Gastrocnemius medialis (tissue), 4 donors: Measurements from ENCODE around the gene C17orf114.

Experiments
- CTCF ChIP-seq, 5 experiments: fragments of 450-650 bp in 3 of 5; fragments of 200-600 bp in 2 of 5; sonication (generic) in 2 of 5; IDR thresholded peaks in 4 of 5; conservative IDR thresholded peaks in 1 of 5; 1 replicate in 4 of 5; 2 replicates in 1 of 5; pipeline ENCODE4 v1.5.1; 2016 to 2019; ENCODE audit warnings: antibody characterized with exemption in 5 of 5, mild to moderate bottlenecking in 3 of 5, moderate library complexity in 3 of 5
- POLR2A ChIP-seq, 2 donors: fragments of 450-650 bp; IDR thresholded peaks; one replicate each; pipeline ENCODE4 v1.6.1; 2017; ENCODE audit warnings: antibody characterized with exemption in 2 of 2, mild to moderate bottlenecking in 2 of 2, moderate library complexity in 2 of 2

- TF ChIP-seq CTCF (IDR thresholded peaks at IDR 0.05 in 4 of 5, conservative IDR thresholded peaks at IDR 0.05 in 1 of 5) = no peak
- no peak for TF ChIP-seq POLR2A (IDR thresholded peaks at IDR 0.05)
These were observed 10.6 kb upstream of the C17orf114 start for GRCh38 chr17:4812690-4813089.
